ENCODE results near the gene ARF3. TPM values are rescaled to one million over a fixed set of nuclear protein-coding genes. Genes with fewer than 3 reads are reported as not detected.

Gene ARF3
- total and polyA plus RNA-seq, 9 of the 15 experiments (the other 6 are each of a cell fraction or from before 2014, with no cell fraction given): 5.9 to 170 (median 64.4) TPM

DNA sequence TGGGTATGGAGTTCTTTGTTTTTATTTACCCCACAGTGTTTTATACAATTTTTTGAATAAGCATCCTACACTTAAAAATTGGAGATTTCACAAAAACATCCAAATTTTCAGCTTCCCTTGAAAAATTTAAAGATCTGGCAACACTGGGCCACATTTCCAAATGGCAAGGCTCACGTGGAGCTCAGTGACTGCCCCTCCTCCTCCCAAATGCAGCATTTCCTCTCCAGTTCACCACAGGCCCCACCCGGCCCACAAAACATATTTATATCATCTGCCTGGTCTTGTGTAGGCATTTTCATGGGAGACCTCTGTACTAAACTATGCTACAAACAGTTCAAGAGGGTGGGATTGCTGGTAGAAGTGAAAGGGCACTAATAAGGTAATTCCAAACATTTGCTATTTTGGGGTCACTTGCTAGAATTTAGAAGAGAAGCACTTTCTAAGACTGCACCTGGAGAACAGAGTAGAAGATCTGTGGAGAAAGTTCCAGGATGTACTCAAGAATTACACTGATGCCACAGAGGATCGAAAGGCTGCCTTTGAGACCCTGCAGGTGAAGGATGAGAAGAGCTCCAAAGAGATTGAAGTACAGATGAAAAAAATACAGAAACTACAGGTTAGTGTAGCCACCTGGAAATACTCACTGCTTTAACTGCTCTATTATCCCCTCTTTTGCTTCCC, 39.3 kb downstream of the ARF3 start:
- ChIA-PET POLR2A (no interaction called here), CTCF (ENCODE audit: low intra/inter-chr PET ratio) (no interaction called here)
- Histone ChIP-seq H3K27ac (ENCODE audit: extremely low read depth, low read depth, low read length) (no peak overlapping the region), H3K9me1 (ENCODE audit: control insufficient read depth, insufficient read depth, low read length) (no peaks in the 10 kb centered on the region), H3K9ac (ENCODE audit: insufficient read depth in 1 of 2, low read depth in 2 of 2, low read length in 2 of 2) (no peak overlapping the region), H3K4me1 (replicated peaks in 1 of 2; ENCODE audit: control insufficient read depth in 2 of 2, insufficient read depth in 2 of 2, low read length in 2 of 2) (no peaks in the 10 kb centered on the region), H3K9me3 (replicated peaks; ENCODE audit: control insufficient read depth, insufficient read depth, low read depth, low read length) (no peaks in the 10 kb centered on the region), H2AFZ (ENCODE audit: low read depth, low read length) (no peak overlapping the region), H3K27me3 (ENCODE audit: control insufficient read depth in 2 of 2, insufficient read depth in 2 of 2, low read length in 2 of 2) (no peaks in the 10 kb centered on the region), H3K4me3 (no peak overlapping the region), H3K4me2 (ENCODE audit: insufficient read depth, low read length) (no peak overlapping the region), H3K36me3 (ENCODE audit: control insufficient read depth, insufficient read depth, low read length) (no peaks in the 10 kb centered on the region), H4K20me1 (replicated peaks; ENCODE audit: control insufficient read depth, insufficient read depth, low read length) (no peaks in the 10 kb centered on the region), H3K79me2 (ENCODE audit: control insufficient read depth, insufficient read depth, low read length) (no peaks in the 10 kb centered on the region)
- no TSS peak for BruUV-seq (replicated peaks)
- intact Hi-C loops (cut with micrococcal nuclease): no loop called here
- no peak for ATAC-seq
- no peak for DNase-seq (ENCODE audit: extremely low read depth in 1 of 4, low spot score in 3 of 4)
- in situ Hi-C loops (cut with MboI): no loop called here
- WGBS (ENCODE audit: insufficient coverage, low coverage, missing lambda C conversion rate): 37% methylated on average over 3 of the region's 3 CpGs
- FAIRE-seq: no peak
- TF ChIP-seq, protein P1, sequence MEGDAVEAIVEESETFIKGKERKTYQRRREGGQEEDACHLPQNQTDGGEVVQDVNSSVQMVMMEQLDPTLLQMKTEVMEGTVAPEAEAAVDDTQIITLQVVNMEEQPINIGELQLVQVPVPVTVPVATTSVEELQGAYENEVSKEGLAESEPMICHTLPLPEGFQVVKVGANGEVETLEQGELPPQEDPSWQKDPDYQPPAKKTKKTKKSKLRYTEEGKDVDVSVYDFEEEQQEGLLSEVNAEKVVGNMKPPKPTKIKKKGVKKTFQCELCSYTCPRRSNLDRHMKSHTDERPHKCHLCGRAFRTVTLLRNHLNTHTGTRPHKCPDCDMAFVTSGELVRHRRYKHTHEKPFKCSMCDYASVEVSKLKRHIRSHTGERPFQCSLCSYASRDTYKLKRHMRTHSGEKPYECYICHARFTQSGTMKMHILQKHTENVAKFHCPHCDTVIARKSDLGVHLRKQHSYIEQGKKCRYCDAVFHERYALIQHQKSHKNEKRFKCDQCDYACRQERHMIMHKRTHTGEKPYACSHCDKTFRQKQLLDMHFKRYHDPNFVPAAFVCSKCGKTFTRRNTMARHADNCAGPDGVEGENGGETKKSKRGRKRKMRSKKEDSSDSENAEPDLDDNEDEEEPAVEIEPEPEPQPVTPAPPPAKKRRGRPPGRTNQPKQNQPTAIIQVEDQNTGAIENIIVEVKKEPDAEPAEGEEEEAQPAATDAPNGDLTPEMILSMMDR (IDR thresholded peaks at IDR 0.05 in 2 of 3, conservative IDR thresholded peaks at IDR 0.05 in 1 of 3; ENCODE audit: insufficient read depth in 2 of 3, low read depth in 1 of 3, low read length in 3 of 3): no peak
- TF ChIP-seq TAF9B (IDR thresholded peaks at IDR 0.05; ENCODE audit: partially characterized antibody): no peak
- TF ChIP-seq, protein P2, sequence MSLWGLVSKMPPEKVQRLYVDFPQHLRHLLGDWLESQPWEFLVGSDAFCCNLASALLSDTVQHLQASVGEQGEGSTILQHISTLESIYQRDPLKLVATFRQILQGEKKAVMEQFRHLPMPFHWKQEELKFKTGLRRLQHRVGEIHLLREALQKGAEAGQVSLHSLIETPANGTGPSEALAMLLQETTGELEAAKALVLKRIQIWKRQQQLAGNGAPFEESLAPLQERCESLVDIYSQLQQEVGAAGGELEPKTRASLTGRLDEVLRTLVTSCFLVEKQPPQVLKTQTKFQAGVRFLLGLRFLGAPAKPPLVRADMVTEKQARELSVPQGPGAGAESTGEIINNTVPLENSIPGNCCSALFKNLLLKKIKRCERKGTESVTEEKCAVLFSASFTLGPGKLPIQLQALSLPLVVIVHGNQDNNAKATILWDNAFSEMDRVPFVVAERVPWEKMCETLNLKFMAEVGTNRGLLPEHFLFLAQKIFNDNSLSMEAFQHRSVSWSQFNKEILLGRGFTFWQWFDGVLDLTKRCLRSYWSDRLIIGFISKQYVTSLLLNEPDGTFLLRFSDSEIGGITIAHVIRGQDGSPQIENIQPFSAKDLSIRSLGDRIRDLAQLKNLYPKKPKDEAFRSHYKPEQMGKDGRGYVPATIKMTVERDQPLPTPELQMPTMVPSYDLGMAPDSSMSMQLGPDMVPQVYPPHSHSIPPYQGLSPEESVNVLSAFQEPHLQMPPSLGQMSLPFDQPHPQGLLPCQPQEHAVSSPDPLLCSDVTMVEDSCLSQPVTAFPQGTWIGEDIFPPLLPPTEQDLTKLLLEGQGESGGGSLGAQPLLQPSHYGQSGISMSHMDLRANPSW (CRISPR knock-in tag; IDR thresholded peaks at IDR 0.05): no peak
- TF ChIP-seq, protein P3, sequence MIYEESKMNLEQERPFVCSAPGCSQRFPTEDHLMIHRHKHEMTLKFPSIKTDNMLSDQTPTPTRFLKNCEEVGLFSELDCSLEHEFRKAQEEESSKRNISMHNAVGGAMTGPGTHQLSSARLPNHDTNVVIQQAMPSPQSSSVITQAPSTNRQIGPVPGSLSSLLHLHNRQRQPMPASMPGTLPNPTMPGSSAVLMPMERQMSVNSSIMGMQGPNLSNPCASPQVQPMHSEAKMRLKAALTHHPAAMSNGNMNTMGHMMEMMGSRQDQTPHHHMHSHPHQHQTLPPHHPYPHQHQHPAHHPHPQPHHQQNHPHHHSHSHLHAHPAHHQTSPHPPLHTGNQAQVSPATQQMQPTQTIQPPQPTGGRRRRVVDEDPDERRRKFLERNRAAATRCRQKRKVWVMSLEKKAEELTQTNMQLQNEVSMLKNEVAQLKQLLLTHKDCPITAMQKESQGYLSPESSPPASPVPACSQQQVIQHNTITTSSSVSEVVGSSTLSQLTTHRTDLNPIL (CRISPR knock-in tag; IDR thresholded peaks at IDR 0.05): no peak
- no peak for TF ChIP-seq BCOR (IDR thresholded peaks at IDR 0.05)
- TF ChIP-seq THRAP3 (IDR thresholded peaks at IDR 0.05; ENCODE audit: borderline replicate concordance): no peak
- no peak for TF ChIP-seq TEAD1 (CRISPR knock-in tag; IDR thresholded peaks at IDR 0.05)
- no peak for TF ChIP-seq NCOR1 (IDR thresholded peaks at IDR 0.05)
- TF ChIP-seq TCF7 (IDR thresholded peaks at IDR 0.05; ENCODE audit: borderline replicate concordance): no peak
- TF ChIP-seq SIN3B (IDR thresholded peaks at IDR 0.05; ENCODE audit: low read depth): no peak
- TF ChIP-seq KLF1 (tag; IDR thresholded peaks at IDR 0.05): no peak
- no peak for TF ChIP-seq FOXA1 (IDR thresholded peaks at IDR 0.05; ENCODE audit: borderline replicate concordance)
- TF ChIP-seq PHTF2 (CRISPR knock-in tag; IDR thresholded peaks at IDR 0.05): no peak
- TF ChIP-seq ARHGAP35 (IDR thresholded peaks at IDR 0.05; ENCODE audit: partially characterized antibody): no peak
- TF ChIP-seq MXI1 (IDR thresholded peaks at IDR 0.05; ENCODE audit: low read depth, low read length): no peak
- no peak for TF ChIP-seq EWSR1 (IDR thresholded peaks at IDR 0.05; ENCODE audit: borderline replicate concordance, low read depth, partially characterized antibody)
- TF ChIP-seq, protein P4, sequence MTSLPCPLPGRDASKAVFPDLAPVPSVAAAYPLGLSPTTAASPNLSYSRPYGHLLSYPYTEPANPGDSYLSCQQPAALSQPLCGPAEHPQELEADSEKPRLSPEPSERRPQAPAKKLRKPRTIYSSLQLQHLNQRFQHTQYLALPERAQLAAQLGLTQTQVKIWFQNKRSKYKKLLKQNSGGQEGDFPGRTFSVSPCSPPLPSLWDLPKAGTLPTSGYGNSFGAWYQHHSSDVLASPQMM (CRISPR knock-in tag; IDR thresholded peaks at IDR 0.05): no peak
- no peak for TF ChIP-seq U2AF1 (optimal IDR thresholded peaks at IDR 0.05; ENCODE audit: low read depth, low read length)

All from K562 (cell line).